HG03103 (cell line): ENCODE results near the gene IGFBPL1.

ENCODE experiments used
- ATAC-seq: cut with Tn5 transposase; IDR thresholded peaks from one replicate; pipeline ENCODE4 v1.9.1; 2021; ENCODE audit warnings: low read depth; ENCODE audit not compliant: unreplicated experiment

Gene IGFBPL1

DNA sequence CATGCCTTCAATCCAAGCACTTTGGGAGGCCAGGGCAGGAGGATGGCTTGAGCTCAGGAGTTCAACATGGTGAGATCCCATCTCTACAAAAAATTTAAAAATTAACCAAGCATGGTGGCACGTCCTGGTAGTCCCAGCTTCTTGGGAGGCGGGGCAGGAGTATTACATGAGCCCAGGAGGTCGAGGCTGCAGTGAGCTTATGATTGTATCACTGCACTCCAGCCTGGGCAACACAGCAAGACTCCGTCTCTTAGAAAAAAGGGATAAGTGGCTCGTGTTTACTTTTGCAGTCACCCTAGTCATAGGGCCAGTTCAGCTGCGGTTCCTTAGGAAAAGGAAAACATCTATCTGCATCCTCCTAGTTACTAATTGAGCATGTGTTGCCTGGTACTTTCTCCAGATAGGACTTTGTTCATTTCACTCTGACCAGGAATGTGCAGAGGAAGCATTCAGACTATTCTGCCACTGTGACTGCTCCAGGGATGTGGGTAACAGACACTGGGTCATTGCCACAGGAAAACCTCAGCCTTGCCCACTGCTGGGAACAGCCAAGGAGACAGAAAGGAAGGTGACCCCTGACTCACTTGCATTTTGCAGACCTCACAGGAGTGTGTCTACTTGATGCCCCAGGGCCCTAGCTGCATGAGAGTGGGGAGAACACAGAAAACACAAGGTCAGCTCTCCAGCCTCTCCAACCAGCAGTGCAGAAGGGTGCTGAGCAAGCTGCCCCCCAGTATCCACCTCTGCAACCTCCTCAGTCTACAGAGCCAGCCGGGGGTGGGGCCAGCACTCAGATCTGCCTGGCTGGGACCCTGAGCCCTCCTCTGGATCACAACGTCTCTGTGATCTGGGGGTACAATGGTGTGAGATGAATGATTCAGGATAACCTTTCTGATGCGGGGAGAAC is 65.6 kb downstream of the IGFBPL1 start:
- no peak for ATAC-seq

GRCh38 chr9:38357350-38358114 is 66.7 kb downstream of the IGFBPL1 start:
- no peak for ATAC-seq

DNA sequence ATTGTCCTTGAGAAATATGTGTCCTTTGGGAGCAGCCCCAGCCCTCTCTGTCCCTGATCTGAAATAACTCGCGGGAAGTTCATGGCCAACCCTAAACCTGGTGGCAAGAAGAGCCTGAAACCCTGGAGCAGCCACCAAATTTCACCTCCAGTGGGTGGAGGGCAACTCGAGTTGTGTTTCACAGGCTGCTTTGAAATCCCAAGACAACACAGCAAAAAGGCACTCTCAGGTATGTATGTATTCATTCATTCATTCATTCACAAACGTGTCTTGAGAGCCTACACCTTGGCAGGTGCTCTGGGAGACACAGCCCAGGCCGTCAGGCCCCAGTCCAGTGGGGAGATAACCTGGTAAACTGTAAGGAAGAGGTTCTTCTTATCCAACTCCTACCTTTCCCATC is 67.4 kb downstream of the IGFBPL1 start:
- no peak for ATAC-seq
